H9 (cell line): ENCODE data around the gene APP. TPM values are rescaled to one million over a fixed set of nuclear protein-coding genes. Genes with fewer than 3 reads are reported as not detected.

Source experiments
- DNase-seq: peaks from one replicate; pipeline ENCODE4 v3.0.0-alpha.2; 2017
- H2AFZ ChIP-seq: one replicate; pipeline ENCODE4 v1.6.1; 2013; ENCODE audit warnings: mild to moderate bottlenecking, low read length, control low read depth, moderate library complexity
- H2AK5ac ChIP-seq: 2 replicates; pipeline ENCODE4 v1.6.1; 2013; ENCODE audit warnings: low read length, control low read depth, mixed read lengths; ENCODE audit not compliant: insufficient read length
- H2BK120ac ChIP-seq: one replicate; pipeline ENCODE4 v1.6.1; 2013; ENCODE audit warnings: low read depth, mild to moderate bottlenecking, low read length, control low read depth, inconsistent platforms; ENCODE audit not compliant: poor library complexity, severe bottlenecking
- H2BK12ac ChIP-seq: 2 replicates; pipeline ENCODE4 v1.6.1; 2013; ENCODE audit warnings: low read length, control low read depth, mixed read lengths, low read depth; ENCODE audit not compliant: insufficient read length
- H2BK15ac ChIP-seq: 2 replicates; pipeline ENCODE4 v1.6.1; 2013; ENCODE audit warnings: low read depth, low read length, control low read depth
- H2BK20ac ChIP-seq: one replicate; pipeline ENCODE4 v1.6.1; 2013; ENCODE audit warnings: low read depth, mild to moderate bottlenecking, low read length, control low read depth, inconsistent platforms; ENCODE audit not compliant: poor library complexity, severe bottlenecking
- H2BK5ac ChIP-seq: 2 replicates; pipeline ENCODE4 v1.6.1; 2013; ENCODE audit warnings: low read length, control low read depth, mixed read lengths; ENCODE audit not compliant: insufficient read length
- H3K14ac ChIP-seq: 2 replicates; pipeline ENCODE4 v1.6.1; 2013; ENCODE audit warnings: low read length, control low read depth; ENCODE audit not compliant: insufficient read depth
- H3K18ac ChIP-seq: 2 replicates; pipeline ENCODE4 v1.6.1; 2013; ENCODE audit warnings: low read depth, mild to moderate bottlenecking, mixed read lengths, low read length, control low read depth; ENCODE audit not compliant: insufficient read length
- H3K23ac ChIP-seq: 2 replicates; pipeline ENCODE4 v1.6.1; 2013; ENCODE audit warnings: low read length, control low read depth, mixed read lengths, low read depth; ENCODE audit not compliant: insufficient read length
- H3K23me2 ChIP-seq: 2 replicates; pipeline ENCODE4 v1.6.1; 2013; ENCODE audit warnings: low read depth, mild to moderate bottlenecking, mixed read lengths, low read length, control low read depth; ENCODE audit not compliant: insufficient read length, poor library complexity, severe bottlenecking
- H3K27ac ChIP-seq: 2 replicates; pipeline ENCODE4 v1.5.1; 2013; ENCODE audit warnings: low read length, control low read depth, mixed read lengths, low read depth; ENCODE audit not compliant: insufficient read length
- H3K27me3 ChIP-seq: 2 replicates; pipeline ENCODE4 v1.6.1; 2013; ENCODE audit warnings: low read length, control low read depth, inconsistent platforms; ENCODE audit not compliant: insufficient read depth
- H3K4ac ChIP-seq: 2 replicates; pipeline ENCODE4 v1.6.1; 2013; ENCODE audit warnings: low read depth, mild to moderate bottlenecking, control low read depth, inconsistent platforms, low read length, moderate library complexity
- H3K4me1 ChIP-seq: 2 replicates; pipeline ENCODE4 v1.6.1; 2013; ENCODE audit warnings: low read length, control low read depth, inconsistent platforms; ENCODE audit not compliant: insufficient read depth
- H3K4me2 ChIP-seq: 2 replicates; pipeline ENCODE4 v1.6.1; 2013; ENCODE audit warnings: low read length, control low read depth, mixed read lengths; ENCODE audit not compliant: insufficient read length, insufficient read depth
- H3K56ac ChIP-seq: 2 replicates; pipeline ENCODE4 v1.6.1; 2013; ENCODE audit warnings: low read depth, mild to moderate bottlenecking, mixed read lengths, low read length, control low read depth; ENCODE audit not compliant: insufficient read length
- H3K79me1 ChIP-seq: 2 replicates; pipeline ENCODE4 v1.6.1; 2013; ENCODE audit warnings: low read depth, mild to moderate bottlenecking, moderate library complexity, low read length, control low read depth, inconsistent platforms; ENCODE audit not compliant: insufficient read depth, poor library complexity, severe bottlenecking
- H3K79me2 ChIP-seq: 2 replicates; pipeline ENCODE4 v1.6.1; 2013; ENCODE audit warnings: low read length, control low read depth, inconsistent platforms; ENCODE audit not compliant: insufficient read depth
- H3K9ac ChIP-seq: 2 replicates; pipeline ENCODE4 v1.6.1; 2013; ENCODE audit warnings: low read length, control low read depth, mixed read lengths; ENCODE audit not compliant: insufficient read length; ENCODE audit errors: extremely low read depth
- H3K9me3 ChIP-seq: one replicate; pipeline ENCODE4 v1.6.1; 2013; ENCODE audit warnings: low read depth, low read length, inconsistent platforms; ENCODE audit not compliant: control insufficient read depth
- H3T11ph ChIP-seq: one replicate; pipeline ENCODE4 v1.6.1; 2013; ENCODE audit warnings: mild to moderate bottlenecking, low read length, control low read depth, inconsistent platforms
- H4K20me1 ChIP-seq: one replicate; pipeline ENCODE4 v1.6.1; 2013; ENCODE audit not compliant: control insufficient read depth, insufficient read length, insufficient read depth
- H4K5ac ChIP-seq: 2 replicates; pipeline ENCODE4 v1.6.1; 2013; ENCODE audit warnings: low read depth, mild to moderate bottlenecking, mixed read lengths, low read length, control low read depth; ENCODE audit not compliant: insufficient read length
- H4K8ac ChIP-seq: replicated peaks from 2 replicates; pipeline ENCODE4 v1.6.1; 2013; ENCODE audit warnings: low read length, control low read depth, mixed read lengths, low read depth; ENCODE audit not compliant: insufficient read length
- H4K91ac ChIP-seq: 2 replicates; pipeline ENCODE4 v1.6.1; 2013; ENCODE audit warnings: low read depth, mild to moderate bottlenecking, moderate library complexity, mixed read lengths, low read length, control low read depth; ENCODE audit not compliant: insufficient read length
- H3K27ac Mint-ChIP-seq, 3 experiments: 2 replicates in 2 of 3; 3 replicates in 1 of 3; pipeline ENCODE4 v1.8.0; 2020 to 2021; ENCODE audit warnings: mixed read lengths in 3 of 3, mild to moderate bottlenecking in 1 of 3, moderate library complexity in 1 of 3
- H3K27me3 Mint-ChIP-seq: 2 replicates; pipeline ENCODE4 v1.8.0; 2021; ENCODE audit warnings: low read depth, mild to moderate bottlenecking, moderate library complexity, mixed read lengths
- H3K36me3 Mint-ChIP-seq, 3 experiments: 2 replicates in 2 of 3; 3 replicates in 1 of 3; pipeline ENCODE4 v1.8.0; 2020 to 2021; ENCODE audit warnings: low read depth in 3 of 3, mixed read lengths in 3 of 3; ENCODE audit not compliant: insufficient read depth in 1 of 3
- H3K4me1 Mint-ChIP-seq, 2 experiments: 2 replicates each; pipeline ENCODE4 v1.8.0; 2020; ENCODE audit warnings: mixed read lengths in 2 of 2
- H3K4me3 Mint-ChIP-seq, 2 experiments: 2 replicates in 1 of 2; 3 replicates in 1 of 2; pipeline ENCODE4 v1.8.0; 2020 to 2021; ENCODE audit warnings: mild to moderate bottlenecking in 2 of 2, mixed read lengths in 2 of 2, moderate library complexity in 1 of 2
- H3K9me3 Mint-ChIP-seq, 2 experiments: 2 replicates in 1 of 2; 3 replicates in 1 of 2; pipeline ENCODE4 v1.8.0; 2020; ENCODE audit warnings: mild to moderate bottlenecking in 2 of 2, mixed read lengths in 2 of 2, moderate library complexity in 1 of 2
- CTCF ChIP-seq: fragments of 200-600 bp; sonication (generic); conservative IDR thresholded peaks from 3 replicates; pipeline ENCODE4 v1.8.0; 2021; ENCODE audit warnings: antibody characterized with exemption, mild to moderate bottlenecking
- WGBS: extraction: QIAGEN DNeasy Blood & Tissue Kit; methylation state at CpG from one replicate; pipeline ENCODE4 v1.1.7; 2013; ENCODE audit warnings: missing lambda C conversion rate, low lambda C conversion rate, mixed read lengths; ENCODE audit not compliant: insufficient read length; ENCODE audit errors: extremely low coverage; 5-methylcytosine and 5-hydroxymethylcytosine counted together
- total RNA-seq: library from RNA; stranded (reverse); gene quantifications from 2 replicates; pipeline ENCODE4 v1.2.1, GENCODE V29; 2021

APP gene
- total RNA-seq, 1 experiment from 2014 or later, result 380 TPM

- no peak overlapping the region for H3K23ac ChIP-seq
- H2BK20ac ChIP-seq, result no peak overlapping the region
- H2AK5ac ChIP-seq, result no peak overlapping the region
- no peak overlapping the region for H2AFZ ChIP-seq
- no peak for TF ChIP-seq CTCF
- H3K14ac ChIP-seq, result no peak overlapping the region
- no peak overlapping the region for H3K4me2 ChIP-seq
- DNase-seq, result no peak
- H4K20me1 ChIP-seq, result no peaks in the 10 kb centered on the region
- H3K79me2 ChIP-seq, result peaks cover 41% of the 10 kb centered on the region; the same call in 1 of the 2 replicates
- Mint-ChIP-seq H3K9me3 (no peaks in the 10 kb centered on the region), H3K4me1 (peaks cover 78 to 84% of the 10 kb centered on the region in 2 experiments), H3K4me3 (no peak overlapping the region), H3K27ac (peak overlapping the region in 1 of 3 experiments; percentile 28; a peak in 3 of 7 replicates), H3K27me3 (no peaks in the 10 kb centered on the region), H3K36me3 (no peaks in the 10 kb centered on the region)
- H4K5ac ChIP-seq, result no peak overlapping the region
- H3T11ph ChIP-seq, result no peak overlapping the region
- no peak overlapping the region for H2BK12ac ChIP-seq
- no peak overlapping the region for H2BK15ac ChIP-seq
- no peak overlapping the region for H3K4ac ChIP-seq
- no peak overlapping the region for H2BK120ac ChIP-seq
- H3K56ac ChIP-seq, result no peak overlapping the region
- no CpG with 5 or more reads among the region's 4 CpGs for WGBS
- no peak overlapping the region for H3K9ac ChIP-seq
- no peaks in the 10 kb centered on the region for H3K9me3 ChIP-seq
- H2BK5ac ChIP-seq, result no peak overlapping the region
- H3K4me1 ChIP-seq, result peaks cover 23% of the 10 kb centered on the region
- no peaks in the 10 kb centered on the region for H3K23me2 ChIP-seq
- H3K27ac ChIP-seq, result no peak overlapping the region
- no peak overlapping the region for H4K8ac ChIP-seq
- no peaks in the 10 kb centered on the region for H3K79me1 ChIP-seq
- no peaks in the 10 kb centered on the region for H3K27me3 ChIP-seq
- H4K91ac ChIP-seq, result no peak overlapping the region
- H3K18ac ChIP-seq, result no peak overlapping the region
Measured at GRCh38 chr21:26068776-26069175, 101.8 kb downstream of the APP start.
